HL-60/S4 (cell line): ENCODE measurements around the gene R3HDM2.

Source experiments
- in situ Hi-C: fragments of 300-500 bp; cut with MboI; formaldehyde crosslinking; loops from 2 replicates; pipeline ENCODE4 v1.14.3; 2022; ENCODE audit warnings: low sequenced_read_pairs

R3HDM2 gene

DNA sequence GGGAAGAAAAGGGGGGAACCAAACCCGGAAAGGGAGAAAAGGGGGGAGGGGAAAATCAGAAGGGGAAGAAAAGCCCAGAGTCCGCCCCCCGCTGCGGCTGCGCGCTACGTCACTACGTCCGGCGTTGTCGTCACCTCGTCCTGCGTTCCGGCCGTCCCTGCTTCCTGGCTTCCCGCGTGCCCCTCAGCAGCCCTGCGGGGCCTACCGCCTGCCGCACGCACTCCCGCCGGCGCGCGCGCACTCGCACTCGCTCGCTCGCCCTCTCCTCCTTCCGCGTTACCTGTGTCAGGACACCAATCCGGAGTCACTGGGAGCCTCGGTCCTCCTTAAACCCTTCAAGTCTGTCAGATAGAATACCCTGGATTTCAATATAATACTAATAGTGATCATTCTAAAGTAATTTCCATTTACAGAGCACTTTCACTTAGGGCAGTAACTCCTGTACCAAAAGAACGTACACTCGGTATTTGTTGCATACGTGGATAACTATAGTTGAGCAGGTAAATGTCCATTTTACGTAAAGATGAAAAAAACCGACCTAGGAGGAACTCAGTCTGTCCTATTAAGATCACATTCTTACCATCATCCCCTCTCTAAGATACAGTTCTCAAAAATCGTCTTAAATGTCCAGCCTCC, at the start of gene R3HDM2:
Gene R3HDM2 (minus strand): TSS at position 113 of the 636 bp plus-strand sequence. CDS start 120,615 bp downstream, outside the sequence.
- in situ Hi-C loops: no loop called here

DNA sequence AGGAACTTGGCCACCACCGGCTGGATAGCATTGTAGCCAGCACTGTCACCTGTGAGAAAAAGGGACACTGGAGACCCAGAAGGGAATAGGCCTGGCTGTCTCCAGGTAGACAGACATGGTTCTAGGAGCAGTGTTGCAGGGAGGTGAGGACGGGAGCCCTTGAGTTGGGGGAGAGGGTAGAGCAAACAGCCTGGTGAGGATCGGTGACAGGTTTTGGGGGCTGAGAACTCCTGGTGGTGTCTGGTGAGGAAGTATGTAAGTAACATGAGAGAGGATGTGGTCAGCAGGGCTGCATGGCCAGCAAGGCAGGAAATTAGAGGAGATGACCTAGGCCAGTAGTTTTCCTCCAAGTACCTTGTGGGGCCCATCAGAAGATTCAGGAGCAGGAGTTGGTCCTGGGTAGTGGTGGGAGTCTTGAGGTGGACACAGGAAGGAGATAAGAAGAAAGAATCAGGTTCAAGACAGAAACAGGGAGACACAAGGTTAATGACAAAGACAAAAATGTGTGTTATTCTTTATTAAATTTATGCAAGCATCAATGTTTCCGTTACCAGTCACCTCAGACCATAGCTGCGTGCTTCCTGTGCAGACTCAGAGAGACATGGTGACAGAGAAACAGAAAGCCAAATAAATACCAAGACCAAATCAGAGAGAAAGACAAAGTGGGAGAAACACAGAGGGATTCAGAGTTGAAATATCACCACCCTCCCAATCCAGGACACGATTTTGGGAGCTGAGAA, 48.7 kb upstream of the R3HDM2 start, which contains the start of gene ARHGAP9:
Gene ARHGAP9 (minus strand): TSS at position 491 of the 740 bp plus-strand sequence. CDS start 460 bp downstream, at position 31.
- in situ Hi-C loops: no loop called here

DNA sequence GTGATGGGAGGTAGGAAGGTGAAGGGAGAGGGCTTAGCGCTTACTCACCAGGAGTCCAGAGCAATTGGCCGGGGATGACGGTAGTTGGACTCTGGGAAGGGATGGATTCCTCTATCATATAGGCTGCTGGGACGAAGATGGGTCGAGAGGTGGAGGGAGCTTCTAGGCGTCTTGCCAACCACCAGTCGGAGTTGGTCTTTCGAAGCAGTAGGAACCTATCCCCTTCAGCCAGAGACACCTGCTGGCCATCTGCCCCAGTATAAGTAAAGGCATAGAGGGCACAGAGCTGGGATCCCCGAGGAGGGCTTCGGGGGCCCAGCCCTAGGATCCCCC, 48.2 kb upstream of the R3HDM2 start:
- in situ Hi-C loops: no loop called here

DNA sequence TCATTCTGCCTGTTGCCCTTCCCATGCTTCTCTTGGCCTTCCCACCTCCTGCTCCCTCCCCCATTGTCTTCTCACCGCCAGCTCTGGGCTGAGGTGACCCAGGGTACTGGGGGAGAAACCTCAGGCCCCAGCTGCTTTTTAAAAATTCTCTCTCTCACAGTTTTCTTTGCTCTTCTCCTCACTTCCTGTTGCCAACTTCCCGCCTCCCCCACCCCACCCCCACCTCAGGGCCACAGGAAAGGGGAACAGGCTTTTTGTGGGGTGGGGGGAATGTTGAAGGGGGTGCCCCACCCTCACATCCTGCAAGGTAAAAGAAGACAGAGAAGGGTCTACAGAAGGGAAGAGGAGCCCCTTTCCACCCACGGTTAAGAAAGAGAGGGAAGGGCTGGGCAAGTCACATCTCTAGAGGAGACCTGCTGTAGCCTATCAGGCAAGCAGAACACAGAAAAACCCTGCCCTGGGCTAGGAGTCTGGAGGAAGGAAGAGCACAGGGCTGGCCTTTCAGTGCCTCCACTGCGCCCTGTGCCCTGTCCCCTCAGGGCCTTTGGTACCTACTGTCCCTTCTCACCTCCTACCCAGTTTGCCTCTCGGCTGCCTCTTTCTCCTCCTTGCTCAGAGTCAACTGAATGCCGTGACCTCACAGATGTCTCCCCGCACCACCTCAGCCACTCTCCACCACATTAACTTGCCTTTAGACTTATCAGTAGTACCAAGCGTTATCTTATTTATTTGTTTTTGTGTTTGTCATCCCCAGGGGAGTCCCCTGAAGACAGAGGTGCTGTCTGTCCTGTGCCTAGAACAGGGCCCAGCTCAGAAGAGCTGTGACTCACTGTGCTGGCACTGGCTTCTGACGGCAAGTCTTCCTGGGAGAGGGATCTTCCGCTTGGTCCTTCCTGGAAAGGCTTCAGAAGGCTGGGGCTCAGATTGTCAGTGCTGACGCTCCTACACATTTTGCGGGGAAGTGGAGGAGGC, 47.2 kb upstream of the R3HDM2 start:
- in situ Hi-C loops: no loop called here

DNA sequence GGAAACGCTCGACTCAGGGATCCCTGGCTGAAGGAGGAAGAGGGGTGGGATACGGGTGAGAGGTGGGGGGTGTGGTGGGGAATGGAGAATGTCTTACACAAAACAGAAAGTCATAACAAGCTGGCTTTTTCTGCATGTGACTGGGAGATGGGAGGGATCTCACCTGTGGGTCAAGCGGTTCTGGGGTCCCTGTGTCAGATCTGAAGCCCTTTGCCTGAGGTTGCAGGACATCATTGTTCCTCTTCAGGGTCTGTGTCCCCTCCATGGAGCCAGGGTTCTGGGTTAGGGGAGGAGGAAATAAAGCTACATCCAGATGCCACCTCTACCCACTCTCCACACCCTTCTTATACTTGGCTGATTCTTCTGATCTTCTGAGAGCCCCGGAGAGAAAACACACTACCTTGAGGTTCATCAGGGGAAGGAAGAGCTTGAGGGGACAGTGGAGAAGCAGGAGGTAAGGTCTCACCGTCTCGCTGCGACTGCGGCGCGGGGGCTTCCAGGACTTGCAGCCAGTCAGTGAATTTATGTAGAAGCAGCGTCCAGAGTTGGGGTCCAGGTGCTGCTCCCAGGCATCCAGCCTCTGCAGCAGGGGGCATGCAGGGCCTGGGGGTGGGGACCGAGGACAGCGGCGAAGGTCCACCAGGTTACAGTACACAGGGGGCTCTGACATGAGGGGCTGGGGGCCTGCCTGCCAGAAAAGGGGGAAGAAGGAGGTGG, 46.3 kb upstream of the R3HDM2 start:
- in situ Hi-C loops: no loop called here

DNA sequence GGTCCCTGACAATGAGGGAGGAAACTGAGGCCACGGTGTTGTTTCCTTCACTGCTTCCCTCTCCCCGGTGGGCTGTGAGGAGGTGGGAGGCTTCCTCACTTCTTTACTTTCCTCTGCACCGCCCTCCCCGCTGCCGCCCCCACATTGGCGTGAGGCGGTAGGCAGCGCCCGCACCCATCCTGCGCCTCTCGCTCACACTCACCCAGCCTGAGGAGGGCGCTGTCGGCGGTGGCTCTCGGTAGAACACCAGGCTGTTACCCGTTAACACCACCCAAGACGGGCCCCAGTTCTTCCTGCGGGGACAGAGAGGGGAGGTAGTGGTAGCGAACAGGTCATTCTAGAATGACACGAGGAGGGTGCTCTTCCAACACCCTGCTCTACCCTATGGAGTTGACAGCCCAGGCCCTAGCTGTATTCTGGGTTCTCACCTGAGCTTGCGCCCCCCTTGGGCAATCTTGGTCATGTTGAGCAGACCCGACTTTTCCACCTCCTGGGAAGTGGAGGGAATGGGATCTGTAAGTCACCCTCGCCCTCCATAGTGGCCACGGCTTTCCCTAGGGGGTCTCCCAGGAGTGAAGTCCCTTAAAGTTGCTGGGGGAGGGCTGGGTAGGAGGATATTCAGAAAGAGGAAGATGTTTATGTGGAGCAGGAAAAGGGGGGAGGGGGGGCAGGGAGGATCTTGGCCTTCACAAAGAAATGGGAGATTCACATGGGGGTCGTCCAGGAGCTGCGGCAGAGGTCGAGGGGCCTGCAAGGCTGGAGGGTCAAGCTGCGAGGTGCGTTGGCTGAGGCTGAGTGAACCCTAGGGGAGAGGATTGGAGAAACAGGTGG, 45.5 kb upstream of the R3HDM2 start:
- in situ Hi-C loops: no loop called here

DNA sequence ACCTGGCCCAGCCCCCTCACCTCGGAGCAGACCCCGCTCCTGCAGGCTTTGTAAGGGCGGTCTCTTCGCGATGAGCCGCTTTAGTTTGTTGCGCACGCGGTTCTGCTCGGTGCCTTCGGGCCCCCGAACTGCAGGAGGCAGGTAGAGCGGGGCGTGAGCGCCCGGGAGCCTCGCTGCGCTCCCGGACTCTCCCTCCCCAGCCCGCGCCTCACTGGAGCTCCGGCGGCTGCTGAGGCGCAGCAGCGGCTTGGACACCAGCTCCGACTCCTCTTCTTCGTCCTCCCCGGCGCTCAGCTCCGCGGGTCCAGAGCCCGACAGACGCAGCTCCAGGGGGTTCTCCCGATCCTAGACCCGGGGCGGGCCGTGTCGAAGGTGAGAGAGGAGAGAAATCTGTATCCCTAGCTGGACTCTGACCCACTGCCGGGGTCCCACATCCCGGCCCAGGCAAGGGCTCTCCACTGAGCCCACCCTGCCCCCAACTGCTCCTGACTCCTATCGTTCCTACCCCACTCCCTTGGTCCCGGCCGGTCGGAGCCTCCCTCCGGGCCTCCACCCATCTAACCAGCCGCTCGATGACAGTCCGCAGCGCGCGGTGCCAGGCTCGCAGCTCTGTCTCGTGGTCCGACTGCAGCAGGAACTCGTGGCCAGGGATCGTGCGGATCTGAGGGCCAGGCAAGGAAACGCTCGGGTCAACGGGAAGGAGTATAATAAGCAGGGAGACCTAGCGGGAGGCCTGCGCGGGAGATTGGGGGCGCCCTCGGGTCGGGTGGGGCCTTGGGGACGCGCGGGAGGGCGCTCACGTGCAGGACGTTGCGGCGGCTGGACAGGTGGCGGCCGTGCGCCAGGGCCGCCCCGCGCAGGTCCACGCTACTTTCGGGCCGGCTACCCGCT, 44.7 kb upstream of the R3HDM2 start:
- in situ Hi-C loops: no loop called here

DNA sequence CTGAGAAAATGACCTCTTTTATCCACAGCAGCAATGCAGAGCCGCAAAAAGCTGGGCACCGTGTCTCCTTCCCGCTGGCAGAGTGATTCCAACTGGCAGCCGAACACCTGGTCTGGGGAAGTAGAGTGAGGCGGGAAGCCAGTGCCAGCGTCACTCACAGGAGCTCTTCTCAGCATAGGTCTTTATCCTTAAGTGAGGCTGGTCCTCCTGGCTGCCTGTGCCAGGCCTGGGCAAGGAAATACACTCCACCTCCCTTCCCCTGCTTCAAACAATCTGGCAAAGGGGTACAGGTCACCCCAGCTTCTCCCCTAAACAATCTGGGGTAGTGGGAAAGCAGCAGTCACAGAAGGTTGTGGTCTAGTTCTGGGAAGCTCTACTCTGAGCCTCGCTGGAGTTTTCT, 44.0 kb upstream of the R3HDM2 start:
- in situ Hi-C loops: no loop called here

DNA sequence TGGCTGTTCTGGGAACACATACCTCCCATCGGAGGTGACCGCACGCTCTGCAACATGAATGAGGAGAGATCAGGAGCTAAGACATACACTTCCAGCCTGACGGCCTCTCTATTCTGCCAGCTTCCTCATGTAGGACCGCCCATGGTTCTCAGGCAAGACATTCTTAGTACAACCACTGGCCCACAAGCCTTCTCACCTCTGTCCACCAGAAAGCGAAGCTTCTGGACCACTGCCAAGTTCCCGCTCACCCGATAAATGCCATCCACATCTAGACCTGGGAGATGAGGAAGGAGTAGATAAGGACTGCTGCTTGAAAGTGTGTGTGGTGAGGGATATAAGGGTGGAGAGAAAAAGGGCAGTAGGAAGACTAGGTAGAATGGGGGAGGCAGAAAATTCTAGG, 43.6 kb upstream of the R3HDM2 start:
- in situ Hi-C loops: no loop called here

DNA sequence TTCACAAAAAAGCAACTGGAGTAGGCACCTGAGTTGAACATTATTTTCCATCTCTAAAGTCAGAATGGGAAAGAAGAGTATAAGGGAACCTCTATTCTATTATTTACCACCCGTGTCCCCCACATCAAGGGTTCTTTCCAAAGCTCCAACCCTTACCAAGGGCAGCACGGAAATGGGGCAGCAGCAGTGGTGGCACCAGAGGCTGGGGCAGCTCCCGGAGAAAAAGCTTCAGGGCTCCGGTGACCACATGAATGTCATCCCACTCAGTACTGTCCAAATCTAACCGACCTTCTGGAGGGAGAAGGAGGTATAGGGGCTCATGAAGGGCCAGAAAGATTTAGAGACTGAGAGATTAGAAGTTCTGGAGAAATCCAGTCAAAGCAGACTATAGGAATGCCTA, 43.0 kb upstream of the R3HDM2 start:
- in situ Hi-C loops: no loop called here

DNA sequence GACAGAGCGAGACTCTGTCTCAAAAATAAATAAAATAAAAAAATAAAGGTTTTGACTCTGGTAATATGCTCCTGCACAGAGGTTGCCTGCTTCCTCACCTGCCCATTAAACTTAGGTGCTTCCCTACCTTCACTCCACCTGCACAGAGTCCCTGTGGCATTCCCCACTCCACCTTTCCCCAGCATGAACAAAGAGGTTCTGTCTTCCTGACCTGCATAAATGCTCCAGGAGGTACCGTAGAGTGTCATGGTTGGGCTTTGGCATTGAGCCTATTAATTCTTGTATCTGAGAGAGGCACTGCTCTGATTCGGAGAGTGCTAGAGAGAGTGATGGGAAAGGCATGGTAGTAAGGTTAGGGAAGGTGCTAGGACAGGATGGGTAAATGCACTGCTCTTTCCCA, 42.5 kb upstream of the R3HDM2 start:
- in situ Hi-C loops: no loop called here

DNA sequence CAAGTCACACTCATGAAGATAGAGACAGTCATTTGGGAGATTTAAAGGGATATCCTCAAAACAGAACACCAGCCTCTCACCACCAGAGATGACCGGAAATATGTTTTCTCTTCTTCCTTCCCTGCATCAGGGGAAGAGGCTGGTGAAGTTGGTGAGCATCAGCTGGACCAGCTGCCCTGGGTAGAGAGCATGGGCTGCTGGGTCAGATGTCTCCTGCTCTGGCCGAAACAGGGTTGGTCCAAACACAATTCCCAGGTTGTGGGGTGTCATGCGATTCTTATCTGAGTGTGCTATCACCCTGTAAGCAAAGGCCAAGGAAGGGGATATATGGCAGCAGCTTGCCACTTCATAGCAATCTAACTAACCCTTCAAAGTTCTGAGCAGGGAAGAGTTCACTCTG, 41.5 kb upstream of the R3HDM2 start:
- in situ Hi-C loops: no loop called here

DNA sequence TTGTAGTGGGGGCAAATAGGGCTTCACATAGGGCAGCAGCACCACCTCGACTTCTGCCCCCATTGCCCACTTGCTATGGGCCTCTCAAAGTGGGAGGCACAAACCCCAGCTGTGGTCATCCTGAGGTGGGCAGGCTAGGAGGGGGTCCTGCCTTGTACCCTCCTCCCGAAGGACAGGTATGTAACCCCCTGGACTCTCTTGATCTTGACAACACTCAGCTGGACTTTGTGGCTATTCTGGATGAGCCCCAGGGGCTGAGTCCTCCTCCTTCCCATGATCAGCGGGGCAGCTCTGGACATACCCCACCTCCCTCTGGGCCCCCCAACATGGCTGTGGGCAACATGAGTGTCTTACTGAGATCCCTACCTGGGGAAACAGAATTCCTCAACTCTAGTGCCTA, 40.8 kb upstream of the R3HDM2 start:
- in situ Hi-C loops: no loop called here

DNA sequence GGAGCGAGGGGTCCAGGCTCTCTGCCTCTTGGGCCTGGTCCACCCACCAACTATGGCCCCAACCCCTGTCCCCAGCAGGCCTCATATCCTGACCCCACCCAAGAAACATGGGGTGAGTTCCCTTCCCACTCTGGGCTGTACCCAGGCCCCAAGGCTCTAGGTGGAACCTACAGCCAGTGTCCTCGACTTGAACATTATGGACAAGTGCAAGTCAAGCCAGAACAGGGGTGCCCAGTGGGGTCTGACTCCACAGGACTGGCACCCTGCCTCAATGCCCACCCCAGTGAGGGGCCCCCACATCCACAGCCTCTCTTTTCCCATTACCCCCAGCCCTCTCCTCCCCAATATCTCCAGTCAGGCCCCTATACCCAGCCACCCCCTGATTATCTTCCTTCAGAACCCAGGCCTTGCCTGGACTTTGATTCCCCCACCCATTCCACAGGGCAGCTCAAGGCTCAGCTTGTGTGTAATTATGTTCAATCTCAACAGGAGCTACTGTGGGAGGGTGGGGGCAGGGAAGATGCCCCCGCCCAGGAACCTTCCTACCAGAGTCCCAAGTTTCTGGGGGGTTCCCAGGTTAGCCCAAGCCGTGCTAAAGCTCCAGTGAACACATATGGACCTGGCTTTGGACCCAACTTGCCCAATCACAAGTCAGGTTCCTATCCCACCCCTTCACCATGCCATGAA, 40.3 kb upstream of the R3HDM2 start:
- in situ Hi-C loops: no loop called here

DNA sequence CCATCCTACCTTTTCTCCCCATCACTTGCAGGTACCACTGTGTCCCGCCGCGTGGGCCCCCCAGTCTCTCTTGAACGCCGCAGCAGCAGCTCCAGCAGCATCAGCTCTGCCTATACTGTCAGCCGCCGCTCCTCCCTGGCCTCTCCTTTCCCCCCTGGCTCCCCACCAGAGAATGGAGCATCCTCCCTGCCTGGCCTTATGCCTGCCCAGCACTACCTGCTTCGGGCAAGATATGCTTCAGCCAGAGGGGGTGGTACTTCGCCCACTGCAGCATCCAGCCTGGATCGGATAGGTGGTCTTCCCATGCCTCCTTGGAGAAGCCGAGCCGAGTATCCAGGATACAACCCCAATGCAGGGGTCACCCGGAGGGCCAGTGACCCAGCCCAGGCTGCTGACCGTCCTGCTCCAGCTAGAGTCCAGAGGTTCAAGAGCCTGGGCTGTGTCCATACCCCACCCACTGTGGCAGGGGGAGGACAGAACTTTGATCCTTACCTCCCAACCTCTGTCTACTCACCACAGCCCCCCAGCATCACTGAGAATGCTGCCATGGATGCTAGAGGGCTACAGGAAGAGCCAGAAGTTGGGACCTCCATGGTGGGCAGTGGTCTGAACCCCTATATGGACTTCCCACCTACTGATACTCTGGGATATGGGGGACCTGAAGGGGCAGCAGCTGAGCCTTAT, 39.6 kb upstream of the R3HDM2 start:
- in situ Hi-C loops: no loop called here

DNA sequence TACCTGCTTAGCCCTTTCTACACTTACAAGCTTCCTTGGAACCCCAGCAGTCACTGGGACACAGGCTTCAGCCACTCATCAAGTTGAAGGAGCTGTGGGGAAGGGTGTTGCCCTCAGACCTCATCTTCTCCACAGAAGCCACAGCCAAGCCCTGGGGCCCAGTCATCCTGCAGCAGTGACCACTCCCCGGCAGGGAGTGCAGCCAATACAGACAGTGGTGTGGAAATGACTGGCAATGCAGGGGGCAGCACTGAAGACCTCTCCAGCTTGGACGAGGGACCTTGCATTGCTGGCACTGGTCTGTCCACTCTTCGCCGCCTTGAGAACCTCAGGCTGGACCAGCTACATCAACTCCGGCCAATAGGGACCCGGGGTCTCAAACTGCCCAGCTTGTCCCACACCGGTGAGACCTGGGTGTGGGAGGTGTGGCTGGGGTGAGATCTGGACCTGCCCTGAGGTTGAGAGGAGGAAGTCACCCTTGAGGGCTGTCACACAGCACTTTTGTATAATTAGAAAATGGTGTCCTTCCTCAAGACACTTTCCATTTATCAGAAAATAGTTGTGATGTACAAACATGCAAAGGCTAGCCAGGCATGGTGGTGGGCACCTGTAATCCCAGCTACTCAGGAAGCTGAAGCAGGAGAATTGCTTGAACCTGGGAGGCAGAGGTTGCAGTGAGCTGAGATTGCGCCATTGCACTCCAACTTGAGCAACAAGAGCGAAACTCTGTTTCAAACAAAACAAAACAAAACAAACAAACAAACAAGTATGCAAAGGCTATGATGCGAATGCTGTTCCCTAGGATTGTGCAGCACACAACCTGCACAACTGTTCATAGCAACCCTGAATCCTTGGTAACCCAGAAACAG, 38.7 kb upstream of the R3HDM2 start:
- in situ Hi-C loops: no loop called here

DNA sequence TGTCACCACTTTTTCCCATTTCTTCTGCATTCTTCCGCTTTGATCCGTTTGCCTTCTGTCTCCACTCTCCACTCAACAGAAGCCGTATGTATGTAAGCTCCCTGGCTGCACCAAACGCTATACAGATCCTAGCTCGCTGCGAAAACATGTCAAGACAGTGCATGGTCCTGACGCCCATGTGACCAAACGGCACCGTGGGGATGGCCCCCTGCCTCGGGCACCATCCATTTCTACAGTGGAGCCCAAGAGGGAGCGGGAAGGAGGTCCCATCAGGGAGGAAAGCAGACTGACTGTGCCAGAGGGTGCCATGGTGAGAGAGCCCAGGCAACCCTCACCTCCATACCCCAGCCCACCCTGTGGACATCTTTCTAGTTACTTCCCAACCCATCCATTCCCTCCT, 37.1 kb upstream of the R3HDM2 start:
- in situ Hi-C loops: no loop called here
